ENCODE data around the gene INPP4A.

Gene INPP4A

GRCh38 chr2:98438190-98439133, 6.2 kb upstream of the INPP4A start:
- no peak for DNase-seq (ENCODE audit: low read depth in 1 of 2, low spot score in 1 of 2)
- Histone ChIP-seq H3K27me3 (ENCODE audit: insufficient read depth, poor library complexity, severe bottlenecking) (no peaks in the 10 kb centered on the region), H3K27ac (replicated peaks) (no peak overlapping the region), H3K4me3 (replicated peaks; ENCODE audit: insufficient read depth, low read length) (no peak overlapping the region)
- TF ChIP-seq REST (IDR thresholded peaks at IDR 0.05; ENCODE audit: insufficient replicate concordance, low read depth) (no peak), SPI1 (IDR thresholded peaks at IDR 0.05; ENCODE audit: borderline replicate concordance, low read depth) (no peak), POLR2AphosphoS5 (IDR thresholded peaks at IDR 0.05; ENCODE audit: low read depth) (no peak), CTCF (IDR thresholded peaks at IDR 0.05; ENCODE audit: insufficient read depth, low read length) (no peak), GABPA (IDR thresholded peaks at IDR 0.05; ENCODE audit: low read depth) (no peak)

- TF ChIP-seq POLR2AphosphoS5 (IDR thresholded peaks at IDR 0.05; ENCODE audit: low read depth) (no peak), REST (IDR thresholded peaks at IDR 0.05; ENCODE audit: insufficient replicate concordance, low read depth) (no peak), GABPA (IDR thresholded peaks at IDR 0.05; ENCODE audit: low read depth) (no peak), SPI1 (IDR thresholded peaks at IDR 0.05; ENCODE audit: borderline replicate concordance, low read depth) (no peak), CTCF (IDR thresholded peaks at IDR 0.05; ENCODE audit: insufficient read depth, low read length) (no peak)
- Histone ChIP-seq H3K4me3 (replicated peaks; ENCODE audit: insufficient read depth, low read length) (no peak overlapping the region), H3K27me3 (ENCODE audit: insufficient read depth, poor library complexity, severe bottlenecking) (no peaks in the 10 kb centered on the region), H3K27ac (replicated peaks) (no peak overlapping the region)
- no peak for DNase-seq (ENCODE audit: low read depth in 1 of 2, low spot score in 1 of 2)
Observed at GRCh38 chr2:98441706-98442450, 2.8 kb upstream of the INPP4A start.

GRCh38 chr2:98442488-98442887, 2.2 kb upstream of the INPP4A start:
- no peak for TF ChIP-seq SPI1 (IDR thresholded peaks at IDR 0.05; ENCODE audit: borderline replicate concordance, low read depth)
- TF ChIP-seq POLR2AphosphoS5 (IDR thresholded peaks at IDR 0.05; ENCODE audit: low read depth) = no peak
- no peak for TF ChIP-seq REST (IDR thresholded peaks at IDR 0.05; ENCODE audit: insufficient replicate concordance, low read depth)
- TF ChIP-seq CTCF (IDR thresholded peaks at IDR 0.05; ENCODE audit: insufficient read depth, low read length) = no peak
- TF ChIP-seq GABPA (IDR thresholded peaks at IDR 0.05; ENCODE audit: low read depth) = no peak
- Histone ChIP-seq H3K27me3 (ENCODE audit: insufficient read depth, poor library complexity, severe bottlenecking) (no peaks in the 10 kb centered on the region), H3K27ac (replicated peaks) (no peak overlapping the region), H3K4me3 (replicated peaks; ENCODE audit: insufficient read depth, low read length) (no peak overlapping the region)
- no peak for DNase-seq (ENCODE audit: low read depth in 1 of 2, low spot score in 1 of 2)

Data from HL-60 (cell line).